GM23338 (cell line): ENCODE results near the gene KLF11. TPM values are rescaled to one million over a fixed set of nuclear protein-coding genes. Genes with fewer than 3 reads are reported as not detected.

ENCODE experiments used
- ATAC-seq: fragments of 200-7000 bp; cut with Tn5 transposase; 3 replicates; pipeline ENCODE4 v1.9.1; 2020
- DNase-seq: peaks from one replicate; pipeline ENCODE4 v3.0.0-alpha.2; 2015; ENCODE audit warnings: low spot score
- H2AFZ ChIP-seq: fragments of 200-600 bp; sonication (generic); 2 replicates; pipeline ENCODE4 v1.8.0; 2016; ENCODE audit warnings: antibody characterized with exemption, mild to moderate bottlenecking, moderate library complexity
- H3F3A ChIP-seq: fragments of 200-600 bp; sonication (generic); replicated peaks from 2 replicates; pipeline ENCODE4 v1.8.0; 2017; ENCODE audit warnings: antibody characterized with exemption, mixed run types, low read depth
- H3K27ac ChIP-seq: fragments of 200-600 bp; sonication (generic); 2 replicates; pipeline ENCODE4 v1.6.1; 2016; ENCODE audit warnings: low read depth
- H3K27me3 ChIP-seq: fragments of 200-600 bp; sonication (generic); 2 replicates; pipeline ENCODE4 v1.8.0; 2016; ENCODE audit warnings: mild to moderate bottlenecking, mixed run types, moderate library complexity; ENCODE audit not compliant: insufficient read depth
- H3K36me3 ChIP-seq: fragments of 200-600 bp; sonication (generic); 2 replicates; pipeline ENCODE4 v1.8.0; 2016; ENCODE audit warnings: mild to moderate bottlenecking; ENCODE audit not compliant: insufficient read depth
- H3K4me1 ChIP-seq: fragments of 200-600 bp; sonication (generic); 2 replicates; pipeline ENCODE4 v1.8.0; 2016; ENCODE audit warnings: mild to moderate bottlenecking, moderate library complexity; ENCODE audit not compliant: insufficient read depth
- H3K4me2 ChIP-seq: fragments of 200-600 bp; sonication (generic); 2 replicates; pipeline ENCODE4 v1.7.1; 2017; ENCODE audit warnings: mixed run types
- H3K4me3 ChIP-seq: fragments of 200-600 bp; sonication (generic); 2 replicates; pipeline ENCODE4 v1.6.1; 2016; ENCODE audit warnings: mixed run types
- H3K79me2 ChIP-seq: fragments of 200-600 bp; sonication (generic); replicated peaks from 2 replicates; pipeline ENCODE4 v1.8.0; 2017; ENCODE audit warnings: mild to moderate bottlenecking; ENCODE audit not compliant: insufficient read depth
- H3K9me2 ChIP-seq: fragments of 200-600 bp; sonication (generic); 2 replicates; pipeline ENCODE4 v1.8.0; 2017; ENCODE audit not compliant: insufficient read depth
- H4K20me1 ChIP-seq: fragments of 200-600 bp; sonication (generic); replicated peaks from 2 replicates; pipeline ENCODE4 v1.8.0; 2017; ENCODE audit warnings: mild to moderate bottlenecking; ENCODE audit not compliant: insufficient read depth
- H3K27ac Mint-ChIP-seq: 2 replicates; pipeline ENCODE4 v1.8.0; 2020; ENCODE audit warnings: inconsistent platforms, mild to moderate bottlenecking, moderate library complexity, mixed read lengths
- H3K27me3 Mint-ChIP-seq: 3 replicates; pipeline ENCODE4 v1.8.0; 2022; ENCODE audit warnings: low read depth, mild to moderate bottlenecking, moderate library complexity, mixed read lengths, inconsistent platforms; ENCODE audit not compliant: insufficient read depth, poor library complexity
- H3K36me3 Mint-ChIP-seq: 3 replicates; pipeline ENCODE4 v1.8.0; 2021; ENCODE audit warnings: low read depth, mild to moderate bottlenecking, inconsistent platforms, moderate library complexity, mixed read lengths
- H3K4me1 Mint-ChIP-seq: 3 replicates; pipeline ENCODE4 v1.8.0; 2020; ENCODE audit warnings: mild to moderate bottlenecking, inconsistent platforms, mixed read lengths
- H3K4me3 Mint-ChIP-seq: 3 replicates; pipeline ENCODE4 v1.8.0; 2021; ENCODE audit warnings: moderate library complexity, mild to moderate bottlenecking, inconsistent platforms, mixed read lengths
- H3K9me3 Mint-ChIP-seq: 3 replicates; pipeline ENCODE4 v1.8.0; 2020; ENCODE audit warnings: moderate library complexity, mild to moderate bottlenecking, inconsistent platforms, mixed read lengths
- EZH2 ChIP-seq: fragments of 200-600 bp; sonication (generic); IDR thresholded peaks from one replicate; pipeline ENCODE4 v1.8.0; 2017; ENCODE audit warnings: antibody characterized with exemption, mild to moderate bottlenecking, low read depth; ENCODE audit not compliant: unreplicated experiment
- EZH2phosphoT487 ChIP-seq: fragments of 200-600 bp; sonication (generic); IDR thresholded peaks from one replicate; pipeline ENCODE4 v1.8.1; 2018; ENCODE audit warnings: antibody characterized with exemption; ENCODE audit not compliant: unreplicated experiment
- NANOG ChIP-seq: IDR thresholded peaks from 2 replicates; pipeline ENCODE4 v1.6.1; 2016; ENCODE audit warnings: antibody characterized with exemption, borderline replicate concordance
- POLR2AphosphoS5 ChIP-seq: IDR thresholded peaks from 2 replicates; pipeline ENCODE4 v1.6.1; 2016; ENCODE audit warnings: antibody characterized with exemption, low read depth
- STAT1 ChIP-seq: IDR thresholded peaks from one replicate; pipeline ENCODE4 v1.6.1; 2016; ENCODE audit warnings: antibody characterized with exemption; ENCODE audit not compliant: unreplicated experiment
- ZNF331 ChIP-seq: fragments of 250-450 bp; sonication (Bioruptor Pico); IDR thresholded peaks from 2 replicates; pipeline ENCODE4 v1.5.0; 2020; ENCODE audit warnings: low read depth, mild to moderate bottlenecking, moderate library complexity
- polyA plus RNA-seq: library from polyadenylated mRNA; unstranded; fragments of >200 nt; fragmentation: Nextera tagmentation; extraction: Ambion mirVana; gene quantifications from 2 replicates; pipeline ENCODE4 v1.2.1, GENCODE V29; 2016
- total RNA-seq: library from RNA; depleted of rRNA; stranded (reverse); fragments of >200 nt; shearing (Covaris generic); gene quantifications from 2 replicates; pipeline ENCODE4 v1.2.3, GENCODE V29; 2014
- TF ChIP-seq, protein P1 (sequence below): IDR thresholded peaks from 2 replicates; pipeline ENCODE4 v1.6.1; 2016; ENCODE audit warnings: antibody characterized with exemption
- TF ChIP-seq, protein P2 (sequence below): fragments of 250-450 bp; sonication (Bioruptor Pico); IDR thresholded peaks from 2 replicates; pipeline ENCODE4 v1.5.0; 2020; ENCODE audit warnings: mild to moderate bottlenecking, moderate library complexity

Gene KLF11
- total and polyA plus RNA-seq, 2 experiments from 2014 or later = 1.4 to 5.6 TPM

DNA sequence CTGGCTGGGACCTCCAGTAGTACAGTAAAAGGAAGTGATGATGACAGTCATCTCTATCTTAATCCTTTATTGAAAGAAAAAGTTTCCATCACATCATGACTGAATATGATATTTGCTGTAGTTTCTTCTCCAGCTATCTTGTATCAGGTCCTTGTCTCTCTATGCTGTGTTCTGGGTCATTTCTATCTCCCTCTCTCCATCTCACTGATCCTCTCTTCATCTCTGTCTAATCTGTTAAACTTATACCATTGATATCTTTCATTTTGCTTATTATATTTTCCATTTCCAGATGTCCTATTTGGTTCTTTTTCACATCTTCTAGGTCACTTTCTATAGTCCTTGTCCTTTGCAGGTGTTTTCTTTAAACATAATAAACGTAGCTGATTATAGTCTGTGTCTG lies 24.5 kb downstream of the KLF11 start:
- Histone ChIP-seq H3K27ac (no peak overlapping the region), H3K4me3 (no peak overlapping the region), H3K9me2 (no peaks in the 10 kb centered on the region), H3K36me3 (no peaks in the 10 kb centered on the region), H3K4me2 (no peak overlapping the region), H2AFZ (no peak overlapping the region), H3F3A (no peaks in the 10 kb centered on the region), H3K4me1 (no peaks in the 10 kb centered on the region; the same call in 1 of the 2 replicates), H3K79me2 (no peaks in the 10 kb centered on the region), H4K20me1 (no peaks in the 10 kb centered on the region), H3K27me3 (no peaks in the 10 kb centered on the region)
- no peak overlapping the region for H3K4me3 Mint-ChIP-seq
- peaks cover 4% of the 10 kb centered on the region; the same call in 1 of the 3 replicates for H3K36me3 Mint-ChIP-seq
- H3K27me3 Mint-ChIP-seq = peaks cover 6% of the 10 kb centered on the region
- peaks cover 10% of the 10 kb centered on the region; the same call in 2 of the 3 replicates for H3K9me3 Mint-ChIP-seq
- no peak overlapping the region for H3K27ac Mint-ChIP-seq
- DNase-seq = no peak
- ATAC-seq = no peak
- H3K4me1 Mint-ChIP-seq = peaks cover 15% of the 10 kb centered on the region
- TF ChIP-seq ZNF331 (CRISPR knock-in tag) (no peak), NANOG (no peak), EZH2 (no peak)

DNA sequence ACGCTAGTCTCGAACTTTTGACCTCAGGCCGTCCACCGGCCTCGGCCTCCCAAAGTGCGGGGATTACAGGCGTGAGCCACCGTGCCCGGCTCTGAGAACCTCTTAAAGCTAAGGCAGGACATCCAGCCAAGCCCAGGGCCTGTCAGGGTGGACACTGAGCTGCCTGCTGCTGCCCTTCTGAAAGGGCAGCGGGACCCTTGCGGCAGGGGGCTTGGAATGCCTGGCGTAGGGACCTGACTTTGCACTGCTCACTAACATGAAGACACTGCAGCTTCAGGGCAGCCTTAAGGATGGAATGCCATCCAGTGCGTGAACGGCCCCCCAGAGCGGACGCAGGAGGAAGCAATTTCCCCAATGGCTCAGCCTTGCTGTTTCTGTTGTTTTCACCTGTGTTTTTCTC lies 27.8 kb downstream of the KLF11 start:
- H3K27me3 Mint-ChIP-seq = peaks cover 3% of the 10 kb centered on the region
- H3K4me1 Mint-ChIP-seq = peaks cover 24% of the 10 kb centered on the region
- Histone ChIP-seq H3K27me3 (no peaks in the 10 kb centered on the region), H3K4me3 (no peak overlapping the region), H3K27ac (no peak overlapping the region), H4K20me1 (no peaks in the 10 kb centered on the region), H2AFZ (no peak overlapping the region), H3K9me2 (no peaks in the 10 kb centered on the region), H3F3A (no peaks in the 10 kb centered on the region), H3K36me3 (no peaks in the 10 kb centered on the region), H3K79me2 (no peaks in the 10 kb centered on the region), H3K4me1 (no peaks in the 10 kb centered on the region), H3K4me2 (no peak overlapping the region)
- no peak for ATAC-seq
- no peak overlapping the region for H3K4me3 Mint-ChIP-seq
- peaks cover 4% of the 10 kb centered on the region; the same call in 1 of the 3 replicates for H3K36me3 Mint-ChIP-seq
- H3K27ac Mint-ChIP-seq = no peak overlapping the region
- TF ChIP-seq, protein P1, sequence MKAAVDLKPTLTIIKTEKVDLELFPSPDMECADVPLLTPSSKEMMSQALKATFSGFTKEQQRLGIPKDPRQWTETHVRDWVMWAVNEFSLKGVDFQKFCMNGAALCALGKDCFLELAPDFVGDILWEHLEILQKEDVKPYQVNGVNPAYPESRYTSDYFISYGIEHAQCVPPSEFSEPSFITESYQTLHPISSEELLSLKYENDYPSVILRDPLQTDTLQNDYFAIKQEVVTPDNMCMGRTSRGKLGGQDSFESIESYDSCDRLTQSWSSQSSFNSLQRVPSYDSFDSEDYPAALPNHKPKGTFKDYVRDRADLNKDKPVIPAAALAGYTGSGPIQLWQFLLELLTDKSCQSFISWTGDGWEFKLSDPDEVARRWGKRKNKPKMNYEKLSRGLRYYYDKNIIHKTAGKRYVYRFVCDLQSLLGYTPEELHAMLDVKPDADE = no peak
- no peak for TF ChIP-seq STAT1
- TF ChIP-seq NANOG = no peak
- no peak for TF ChIP-seq ZNF331 (CRISPR knock-in tag)
- no peak for TF ChIP-seq POLR2AphosphoS5
- TF ChIP-seq, protein P2, sequence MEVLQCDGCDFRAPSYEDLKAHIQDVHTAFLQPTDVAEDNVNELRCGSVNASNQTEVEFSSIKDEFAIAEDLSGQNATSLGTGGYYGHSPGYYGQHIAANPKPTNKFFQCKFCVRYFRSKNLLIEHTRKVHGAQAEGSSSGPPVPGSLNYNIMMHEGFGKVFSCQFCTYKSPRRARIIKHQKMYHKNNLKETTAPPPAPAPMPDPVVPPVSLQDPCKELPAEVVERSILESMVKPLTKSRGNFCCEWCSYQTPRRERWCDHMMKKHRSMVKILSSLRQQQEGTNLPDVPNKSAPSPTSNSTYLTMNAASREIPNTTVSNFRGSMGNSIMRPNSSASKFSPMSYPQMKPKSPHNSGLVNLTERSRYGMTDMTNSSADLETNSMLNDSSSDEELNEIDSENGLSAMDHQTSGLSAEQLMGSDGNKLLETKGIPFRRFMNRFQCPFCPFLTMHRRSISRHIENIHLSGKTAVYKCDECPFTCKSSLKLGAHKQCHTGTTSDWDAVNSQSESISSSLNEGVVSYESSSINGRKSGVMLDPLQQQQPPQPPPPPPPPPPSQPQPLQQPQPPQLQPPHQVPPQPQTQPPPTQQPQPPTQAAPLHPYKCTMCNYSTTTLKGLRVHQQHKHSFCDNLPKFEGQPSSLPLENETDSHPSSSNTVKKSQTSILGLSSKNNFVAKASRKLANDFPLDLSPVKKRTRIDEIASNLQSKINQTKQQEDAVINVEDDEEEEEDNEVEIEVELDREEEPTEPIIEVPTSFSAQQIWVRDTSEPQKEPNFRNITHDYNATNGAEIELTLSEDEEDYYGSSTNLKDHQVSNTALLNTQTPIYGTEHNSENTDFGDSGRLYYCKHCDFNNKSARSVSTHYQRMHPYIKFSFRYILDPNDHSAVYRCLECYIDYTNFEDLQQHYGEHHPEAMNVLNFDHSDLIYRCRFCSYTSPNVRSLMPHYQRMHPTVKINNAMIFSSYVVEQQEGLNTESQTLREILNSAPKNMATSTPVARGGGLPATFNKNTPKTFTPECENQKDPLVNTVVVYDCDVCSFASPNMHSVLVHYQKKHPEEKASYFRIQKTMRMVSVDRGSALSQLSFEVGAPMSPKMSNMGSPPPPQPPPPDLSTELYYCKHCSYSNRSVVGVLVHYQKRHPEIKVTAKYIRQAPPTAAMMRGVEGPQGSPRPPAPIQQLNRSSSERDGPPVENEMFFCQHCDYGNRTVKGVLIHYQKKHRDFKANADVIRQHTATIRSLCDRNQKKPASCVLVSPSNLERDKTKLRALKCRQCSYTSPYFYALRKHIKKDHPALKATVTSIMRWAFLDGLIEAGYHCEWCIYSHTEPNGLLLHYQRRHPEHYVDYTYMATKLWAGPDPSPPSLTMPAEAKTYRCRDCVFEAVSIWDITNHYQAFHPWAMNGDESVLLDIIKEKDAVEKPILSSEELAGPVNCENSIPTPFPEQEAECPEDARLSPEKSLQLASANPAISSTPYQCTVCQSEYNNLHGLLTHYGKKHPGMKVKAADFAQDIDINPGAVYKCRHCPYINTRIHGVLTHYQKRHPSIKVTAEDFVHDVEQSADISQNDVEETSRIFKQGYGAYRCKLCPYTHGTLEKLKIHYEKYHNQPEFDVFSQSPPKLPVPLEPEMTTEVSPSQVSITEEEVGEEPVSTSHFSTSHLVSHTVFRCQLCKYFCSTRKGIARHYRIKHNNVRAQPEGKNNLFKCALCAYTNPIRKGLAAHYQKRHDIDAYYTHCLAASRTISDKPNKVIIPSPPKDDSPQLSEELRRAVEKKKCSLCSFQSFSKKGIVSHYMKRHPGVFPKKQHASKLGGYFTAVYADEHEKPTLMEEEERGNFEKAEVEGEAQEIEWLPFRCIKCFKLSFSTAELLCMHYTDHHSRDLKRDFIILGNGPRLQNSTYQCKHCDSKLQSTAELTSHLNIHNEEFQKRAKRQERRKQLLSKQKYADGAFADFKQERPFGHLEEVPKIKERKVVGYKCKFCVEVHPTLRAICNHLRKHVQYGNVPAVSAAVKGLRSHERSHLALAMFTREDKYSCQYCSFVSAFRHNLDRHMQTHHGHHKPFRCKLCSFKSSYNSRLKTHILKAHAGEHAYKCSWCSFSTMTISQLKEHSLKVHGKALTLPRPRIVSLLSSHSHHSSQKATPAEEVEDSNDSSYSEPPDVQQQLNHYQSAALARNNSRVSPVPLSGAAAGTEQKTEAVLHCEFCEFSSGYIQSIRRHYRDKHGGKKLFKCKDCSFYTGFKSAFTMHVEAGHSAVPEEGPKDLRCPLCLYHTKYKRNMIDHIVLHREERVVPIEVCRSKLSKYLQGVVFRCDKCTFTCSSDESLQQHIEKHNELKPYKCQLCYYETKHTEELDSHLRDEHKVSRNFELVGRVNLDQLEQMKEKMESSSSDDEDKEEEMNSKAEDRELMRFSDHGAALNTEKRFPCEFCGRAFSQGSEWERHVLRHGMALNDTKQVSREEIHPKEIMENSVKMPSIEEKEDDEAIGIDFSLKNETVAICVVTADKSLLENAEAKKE (CRISPR knock-in tag) = no peak
- no peak for TF ChIP-seq EZH2phosphoT487
- peaks cover 10% of the 10 kb centered on the region; the same call in 2 of the 3 replicates for H3K9me3 Mint-ChIP-seq
- no peak for DNase-seq
